Aorta (tissue), 5 donors: Measurements from ENCODE around the gene SAMD1. TPM values are rescaled to one million over a fixed set of nuclear protein-coding genes. Genes with fewer than 3 reads are reported as not detected.
A peak's percentile ranks its signal among the peaks of the same experiment; 100 is the strongest.

Experiments used
- ATAC-seq: fragments of 200-7000 bp; cut with Tn5 transposase; one replicate; pipeline ENCODE4 v1.9.1; 2022; ENCODE audit warnings: moderate library complexity; ENCODE audit not compliant: low FRiP score
- DNase-seq, 2 donors: peaks; one replicate each; pipeline ENCODE4 v3.0.0-alpha.2; 2020
- H3K27ac ChIP-seq, 2 donors: one replicate each; pipeline ENCODE4 v1.5.1; 2013; ENCODE audit warnings: low read length in 2 of 2, mild to moderate bottlenecking in 2 of 2, moderate library complexity in 2 of 2, control low read depth in 1 of 2, inconsistent platforms in 1 of 2, low read depth in 1 of 2
- H3K27me3 ChIP-seq, 2 donors: one replicate each; pipeline ENCODE4 v1.6.1; 2013; ENCODE audit warnings: control low read depth in 1 of 2, low read length in 1 of 2, mild to moderate bottlenecking in 1 of 2, moderate library complexity in 1 of 2; ENCODE audit not compliant: insufficient read depth in 2 of 2, control insufficient read depth in 1 of 2
- H3K36me3 ChIP-seq, 2 donors: one replicate each; pipeline ENCODE4 v1.6.1; 2013; ENCODE audit warnings: control low read depth in 1 of 2, low read length in 1 of 2, mild to moderate bottlenecking in 1 of 2; ENCODE audit not compliant: insufficient read depth in 2 of 2, control insufficient read depth in 1 of 2
- H3K4me1 ChIP-seq, 2 donors: one replicate each; pipeline ENCODE4 v1.6.1; 2013; ENCODE audit warnings: low read length in 2 of 2, control low read depth in 1 of 2, mild to moderate bottlenecking in 1 of 2, moderate library complexity in 1 of 2; ENCODE audit not compliant: insufficient read depth in 2 of 2, control insufficient read depth in 1 of 2
- H3K4me3 ChIP-seq, 2 donors: one replicate each; pipeline ENCODE4 v1.5.1; 2013; ENCODE audit warnings: low read length in 2 of 2, control low read depth in 1 of 2, mild to moderate bottlenecking in 1 of 2
- H3K9me3 ChIP-seq: one replicate; pipeline ENCODE4 v1.6.1; 2013; ENCODE audit warnings: mild to moderate bottlenecking, low read length; ENCODE audit not compliant: control insufficient read depth
- WGBS, 2 donors: extraction: QIAGEN DNeasy Blood & Tissue Kit; methylation state at CpG; one replicate each; pipeline ENCODE4 v1.1.7; 2013; 5-methylcytosine and 5-hydroxymethylcytosine counted together
- intact Hi-C, 2 donors: fragments of 100-400 bp; cut with DNase I; formaldehyde crosslinking; loops; one replicate each; pipeline versions ENCODE4 v1.14.2 to v1.15.0; 2022
- long read RNA-seq, 2 donors: library from polyadenylated mRNA; unstranded; transcript quantifications; one replicate each; pipeline ENCODE4 v2.0.0, GENCODE V29; 2020 to 2021
- polyA plus RNA-seq, 2 donors: library from polyadenylated mRNA; stranded (reverse); fragments of 200-250 nt; gene quantifications; one replicate each; pipeline ENCODE4 v1.2.3, GENCODE V29; 2013
- total RNA-seq, 2 donors: library from RNA; stranded (reverse); fragmentation: NEBNext Ultra II Directional; extraction: Animal tissue kit (Norgen Biotek cat#: 25700); gene quantifications; one replicate each; pipeline ENCODE4 v1.2.1, GENCODE V29; 2021
- donor health status: healthy with polysubstance abuse.
- donor health status: Bipolar disorder and iron deficiency.
- donor health status: DM: no; HTN: no; CAD: no.
- donor health status: DM: no; HTN: no; CAD: no.
- donor health status: DM: yes; HTN: yes; CAD: no.

Gene SAMD1
- total RNA-seq: 10 to 100 TPM; 28.1 to 32.9 TPM
- 10 to 100 TPM; 27.4 to 28.4 TPM for polyA plus RNA-seq
- long read RNA-seq, donor 1, partial matches to known transcripts: 1 of 1 reads
- long read RNA-seq, donor 1, other reads (novel, unspliced or antisense): 0 of 1 reads
- long read RNA-seq, donor 2, transcript SAMD1-202 (5 exons, 2,164 nt): major isoform, 6 of 13 reads
- long read RNA-seq, donor 2, partial matches to known transcripts: 2 of 13 reads
- long read RNA-seq, donor 2, other reads (novel, unspliced or antisense): 5 of 13 reads

GRCh38 chr19:14090509-14091080 is at the start of gene SAMD1:
TSS of gene SAMD1 (minus strand) at chr19:14090751.
- Histone ChIP-seq H3K9me3 (no peaks in the 10 kb centered on the region), H3K4me1 (no peaks in the 10 kb centered on the region), H3K27ac (peak within 1 kb of the TSS; percentile 46 to 93), H3K4me3 (peak within 1 kb of the TSS; percentile 76 to 96), H3K27me3 (no peaks in the 10 kb centered on the region), H3K36me3 (no peaks in the 10 kb centered on the region)
- DNase-seq (peak; percentile 95 to 96), ATAC-seq (peak; percentile 82)
- WGBS, 2 donors: 1% methylated on average over 13 to 61 of the region's 65 CpGs
- intact Hi-C loops: loop anchor here in 1 of 2 donors (2.0 kb wide), 1 partner anchor 46 kb away; the partner anchor contains the start of gene ASF1B

DNA sequence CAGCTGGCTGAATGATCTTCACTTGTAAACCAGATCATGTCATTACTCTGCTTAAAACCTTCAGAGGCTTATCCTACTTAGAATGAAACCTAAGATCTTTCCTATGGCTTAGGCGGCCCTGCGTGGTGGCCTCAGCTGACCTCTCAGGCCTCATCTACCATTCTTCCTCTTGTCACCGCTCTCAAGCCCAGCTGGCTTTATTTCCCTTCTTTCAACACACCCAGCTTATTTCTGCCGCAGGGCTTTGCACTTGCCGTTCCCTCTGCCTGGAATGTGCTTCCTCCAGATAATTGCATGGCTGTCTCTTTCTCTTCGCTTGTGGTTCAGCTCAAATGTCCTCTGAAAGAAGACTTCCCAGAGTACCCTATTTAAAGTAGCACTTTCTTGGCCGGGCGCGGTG is 49.4 kb upstream of the SAMD1 start:
- no peaks in the 10 kb centered on the region for H3K27me3 ChIP-seq
- no peaks in the 10 kb centered on the region for H3K9me3 ChIP-seq
- no peaks in the 10 kb centered on the region for H3K36me3 ChIP-seq
- no peak for ATAC-seq
- DNase-seq: no peak
- H3K4me3 ChIP-seq: no peak overlapping the region
- H3K27ac ChIP-seq: no peak overlapping the region
- intact Hi-C loops: loop anchor here (5.0 to 10.0 kb wide), 3 partner anchors 58 to 145 kb away; no protein-coding TSS in a partner anchor
- H3K4me1 ChIP-seq: no peaks in the 10 kb centered on the region
- 87 to 90% methylated on average over 9 of the region's 9 CpGs for WGBS, 2 donors

DNA sequence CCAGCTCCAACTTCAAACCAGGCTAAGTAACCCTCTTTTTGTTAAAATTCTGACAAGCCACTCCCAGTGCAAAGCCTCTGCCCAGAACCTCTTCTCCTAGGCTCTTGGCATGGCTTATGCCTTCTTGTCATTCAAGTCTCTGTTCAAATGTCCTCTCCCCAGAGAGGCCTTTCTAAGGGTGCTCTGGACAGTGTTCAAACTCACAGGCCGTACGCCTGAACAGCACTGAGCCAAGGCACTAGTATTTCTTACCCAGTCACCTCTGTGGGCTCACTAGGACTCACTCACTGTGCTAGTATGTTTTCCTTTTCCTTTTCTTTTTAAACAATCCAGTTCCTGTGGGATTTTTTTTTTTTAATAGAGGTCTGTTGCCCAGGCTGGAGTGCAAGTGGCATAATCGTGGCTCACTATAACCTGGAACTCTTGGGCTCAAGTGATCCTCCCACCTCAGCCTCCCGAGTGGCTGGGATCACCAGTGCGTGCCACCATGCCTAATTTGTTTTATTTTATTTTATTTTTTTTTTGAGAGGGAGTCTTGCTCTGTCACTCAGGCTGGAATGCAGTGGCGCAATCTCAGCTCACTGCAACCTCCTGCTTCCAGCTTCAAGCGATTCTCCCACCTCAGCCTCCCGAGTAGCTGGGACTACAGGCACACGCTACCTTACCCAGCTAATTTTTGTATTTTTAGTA is 48.2 kb upstream of the SAMD1 start:
- Histone ChIP-seq H3K36me3 (no peaks in the 10 kb centered on the region), H3K27ac (peak overlapping the region in 1 of 2 donors; percentile 56), H3K4me1 (no peaks in the 10 kb centered on the region), H3K27me3 (no peaks in the 10 kb centered on the region), H3K4me3 (no peak overlapping the region), H3K9me3 (no peaks in the 10 kb centered on the region)
- WGBS, 2 donors: 38 to 39% methylated on average over 9 of the region's 9 CpGs
- ATAC-seq (no peak), DNase-seq (no peak)
- intact Hi-C loops: loop anchor here (5.0 kb wide), 2 partner anchors 56 to 61 kb away; no protein-coding TSS in a partner anchor

- Histone ChIP-seq H3K4me1 (no peaks in the 10 kb centered on the region), H3K9me3 (no peaks in the 10 kb centered on the region), H3K36me3 (no peaks in the 10 kb centered on the region), H3K27me3 (no peaks in the 10 kb centered on the region), H3K4me3 (peak within 1 kb of the TSS; percentile 64 to 65), H3K27ac (peak within 1 kb of the TSS; percentile 57 to 80)
- peak; percentile 99 to 100 for DNase-seq
- intact Hi-C loops: loop anchor here (2.0 to 5.0 kb wide), 4 partner anchors 46 to 130 kb away; partner anchors contain the start of genes RFX1 (in 1 of the 2) and SAMD1 (in 1 of the 2)
- 1% methylated on average over 74 to 78 of the region's 78 CpGs for WGBS, 2 donors
- peak; percentile 97 for ATAC-seq
Measured at GRCh38 chr19:14136509-14137281, 46.1 kb upstream of the SAMD1 start, which contains the start of gene ASF1B. TSS of gene ASF1B (minus strand) at chr19:14136589. CDS start at chr19:14136456, 133 bp downstream.

DNA sequence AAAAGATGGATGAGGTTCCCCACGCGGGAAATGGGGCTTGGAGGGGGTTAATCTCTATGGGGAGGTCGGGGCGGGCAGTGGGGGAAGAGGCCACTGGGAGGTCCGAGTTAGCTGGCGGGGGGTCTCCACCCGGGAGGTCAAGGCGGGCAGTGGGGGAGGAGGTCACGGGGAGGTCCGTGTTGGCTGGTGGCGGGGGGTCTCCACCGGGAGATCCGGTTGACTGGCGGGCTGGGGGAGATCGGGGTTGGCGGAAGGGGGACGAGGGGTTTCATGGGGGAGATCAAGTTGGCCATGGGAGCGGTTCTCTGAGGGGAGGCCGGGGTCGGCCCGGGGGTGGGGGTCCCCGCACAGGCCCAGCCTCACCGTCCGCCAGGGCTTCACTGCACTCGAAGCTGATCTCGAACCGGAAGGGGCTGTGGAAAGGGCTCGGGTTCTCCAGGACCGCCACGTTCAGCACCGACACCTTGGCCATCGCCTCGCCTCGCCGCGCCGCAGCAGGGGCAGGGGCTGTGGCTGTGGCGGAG is 45.5 kb upstream of the SAMD1 start:
- H3K36me3 ChIP-seq: no peaks in the 10 kb centered on the region
- no peaks in the 10 kb centered on the region for H3K4me1 ChIP-seq
- no peaks in the 10 kb centered on the region for H3K27me3 ChIP-seq
- no peak overlapping the region for H3K4me3 ChIP-seq
- intact Hi-C loops: loop anchor here (2.0 to 5.0 kb wide), 4 partner anchors 45 to 129 kb away; partner anchors contain the start of genes RFX1 (in 1 of the 2) and SAMD1 (in 1 of the 2)
- peak overlapping the region in 1 of 2 donors; percentile 7 for H3K27ac ChIP-seq
- no peaks in the 10 kb centered on the region for H3K9me3 ChIP-seq
- ATAC-seq (peak; percentile 5), DNase-seq (no peak)
- whole genome bisulfite sequencing, 2 donors: 0 to 1% methylated on average over 31 to 38 of the region's 38 CpGs

DNA sequence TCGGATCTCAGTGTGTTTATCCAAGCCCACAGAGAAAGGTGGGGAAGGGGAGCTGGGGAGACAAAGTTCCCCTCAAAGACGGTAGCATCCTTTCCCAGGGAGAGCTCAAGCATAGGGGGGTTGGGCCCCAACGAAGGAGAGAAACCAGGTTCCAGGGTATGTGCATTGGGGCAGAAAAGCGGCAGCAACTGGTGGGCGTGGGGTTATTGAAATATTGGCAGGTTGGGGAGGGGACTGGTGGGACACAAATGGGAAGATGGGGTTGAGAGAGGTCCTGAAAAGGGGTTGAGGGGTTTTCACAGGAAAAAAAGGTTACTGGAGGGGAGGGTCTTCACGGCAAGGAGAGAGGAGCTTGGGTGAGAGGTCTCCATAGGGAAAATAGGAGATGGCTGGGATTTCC is 44.8 kb upstream of the SAMD1 start:
- Histone ChIP-seq H3K9me3 (no peaks in the 10 kb centered on the region), H3K4me3 (no peak overlapping the region), H3K36me3 (no peaks in the 10 kb centered on the region), H3K27me3 (no peaks in the 10 kb centered on the region), H3K27ac (no peak overlapping the region), H3K4me1 (no peaks in the 10 kb centered on the region)
- DNase-seq: no peak
- WGBS, 2 donors: 38 to 46% methylated on average over 6 of the region's 6 CpGs
- ATAC-seq: no peak
- intact Hi-C loops: loop anchor here (5.0 kb wide), 2 partner anchors 53 to 58 kb away; no protein-coding TSS in a partner anchor

DNA sequence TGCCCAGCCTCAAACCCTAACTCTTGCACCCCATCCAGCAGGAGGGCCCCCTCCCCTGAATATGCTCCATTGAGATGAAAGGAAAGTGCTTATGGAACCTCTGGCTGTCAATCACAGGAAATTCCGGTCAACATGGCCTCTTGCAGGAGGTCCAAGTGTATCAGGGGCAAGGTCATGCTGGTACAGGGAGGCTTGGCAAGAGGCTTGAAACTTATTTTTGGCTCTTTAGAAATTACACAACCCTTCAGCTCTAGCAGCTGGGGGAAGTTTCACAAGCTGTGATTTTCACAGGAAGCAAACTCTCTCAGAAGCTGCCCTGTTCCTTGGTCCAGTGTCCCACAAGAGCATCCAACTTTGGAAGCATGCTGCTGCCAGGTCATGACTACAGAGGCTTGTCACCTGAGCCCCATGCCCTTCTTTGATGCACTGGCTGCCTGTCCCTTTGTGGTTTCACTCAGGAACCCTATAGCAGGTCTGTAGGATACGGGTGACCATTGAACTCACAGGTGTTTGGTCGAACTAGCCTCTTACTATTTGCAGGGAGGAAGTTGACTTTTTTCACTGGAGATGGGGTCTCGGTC is 37.5 kb upstream of the SAMD1 start:
- no peaks in the 10 kb centered on the region for H3K9me3 ChIP-seq
- no peak overlapping the region for H3K4me3 ChIP-seq
- 57 to 65% methylated on average over 4 of the region's 4 CpGs for WGBS, 2 donors
- no peak overlapping the region for H3K27ac ChIP-seq
- no peaks in the 10 kb centered on the region for H3K36me3 ChIP-seq
- intact Hi-C loops: no loop called here
- H3K27me3 ChIP-seq: no peaks in the 10 kb centered on the region
- ATAC-seq: peak; percentile 22
- no peaks in the 10 kb centered on the region for H3K4me1 ChIP-seq
- no peak for DNase-seq
